Measurements from ENCODE around the gene TCERG1L. TPM values are rescaled to one million over a fixed set of nuclear protein-coding genes. Genes with fewer than 3 reads are reported as not detected.

Gene TCERG1L
- total RNA-seq, 2 donors from 2014 or later: not detected

DNA sequence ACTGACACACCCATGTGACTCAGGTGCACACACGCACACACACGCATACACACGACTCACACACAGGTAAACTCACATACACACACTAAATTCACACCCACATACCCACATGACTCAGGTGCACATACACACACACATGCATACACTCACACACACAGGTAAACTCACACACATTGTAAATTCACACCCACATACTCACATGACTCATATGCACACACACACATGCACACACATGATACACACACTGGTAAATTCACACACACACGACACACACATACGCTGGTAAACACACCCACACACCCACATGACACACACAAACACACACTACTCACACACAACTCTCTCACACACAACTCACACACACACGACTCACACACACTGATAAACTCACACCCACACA, 63.6 kb downstream of the TCERG1L start:
- no peaks in the 10 kb centered on the region for H3K9me3 ChIP-seq
- no peaks in the 10 kb centered on the region for H3K27me3 ChIP-seq (replicated peaks; ENCODE audit: insufficient read depth)
- ATAC-seq (ENCODE audit: insufficient number of reproducible peaks, low FRiP score, low read depth): no peak

DNA sequence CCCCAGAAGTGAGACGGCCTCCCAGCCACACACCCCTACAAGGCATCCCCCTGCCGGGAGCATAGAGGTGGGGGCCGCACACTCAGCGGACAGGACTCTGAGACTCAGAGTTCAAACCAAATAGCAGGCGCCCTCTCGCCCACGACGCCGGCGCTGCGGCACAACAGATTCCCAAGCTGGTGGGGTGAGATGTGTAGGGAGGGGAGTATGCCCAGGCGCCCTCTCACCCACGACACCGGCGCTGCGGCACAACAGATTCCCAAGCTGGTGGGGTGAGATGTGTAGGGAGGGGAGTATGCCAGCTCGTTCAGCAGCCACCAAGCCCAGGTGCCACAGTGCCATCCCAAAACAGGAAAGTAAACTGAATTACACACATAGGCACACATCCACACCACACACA, 64.7 kb downstream of the TCERG1L start:
- Histone ChIP-seq H3K4me3 (no peak overlapping the region), H3K27me3 (replicated peaks; ENCODE audit: insufficient read depth) (no peaks in the 10 kb centered on the region), H3K9me3 (no peaks in the 10 kb centered on the region), H3K36me3 (no peaks in the 10 kb centered on the region), H3K4me1 (ENCODE audit: control insufficient read depth in 1 of 2, low read depth in 2 of 2) (no peaks in the 10 kb centered on the region), H3K27ac (no peak overlapping the region)
- DNase-seq (ENCODE audit: low spot score) (no peak), ATAC-seq (ENCODE audit: insufficient number of reproducible peaks, low FRiP score, low read depth) (no peak)
- no peak for TF ChIP-seq CTCF (IDR thresholded peaks at IDR 0.05)

More for the DNA sequence above, 63.6 kb downstream of the TCERG1L start:
- no peaks in the 10 kb centered on the region for H3K36me3 ChIP-seq
- no peak for DNase-seq (ENCODE audit: low spot score)
- no peak overlapping the region for H3K4me3 ChIP-seq
- H3K4me1 ChIP-seq (ENCODE audit: control insufficient read depth in 1 of 2, low read depth in 2 of 2): no peaks in the 10 kb centered on the region
- TF ChIP-seq CTCF (IDR thresholded peaks at IDR 0.05): no peak
- H3K27ac ChIP-seq: no peak overlapping the region

DNA sequence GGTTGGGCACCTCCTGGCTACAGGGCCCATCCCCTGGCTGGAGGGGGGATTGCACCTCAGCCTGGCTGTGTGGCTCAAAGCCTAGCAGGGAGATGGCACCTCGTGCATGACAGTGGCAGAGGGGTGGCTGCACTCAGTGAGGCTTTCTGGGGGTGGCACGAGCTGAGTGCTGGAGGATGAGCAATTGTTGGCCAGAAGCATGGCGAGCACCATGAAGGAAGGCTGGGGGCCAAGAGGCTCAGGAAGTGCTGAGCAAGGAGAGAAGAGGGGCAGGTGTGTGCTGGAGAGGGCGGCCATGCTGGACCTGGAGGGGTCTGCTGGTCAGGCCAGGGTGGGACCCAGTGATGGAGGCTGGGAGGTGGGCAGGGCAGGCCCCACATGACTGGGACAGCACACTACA, 65.4 kb downstream of the TCERG1L start:
- Histone ChIP-seq H3K27ac (no peak overlapping the region), H3K4me3 (no peak overlapping the region), H3K27me3 (replicated peaks; ENCODE audit: insufficient read depth) (no peaks in the 10 kb centered on the region), H3K4me1 (ENCODE audit: control insufficient read depth in 1 of 2, low read depth in 2 of 2) (no peaks in the 10 kb centered on the region), H3K36me3 (no peaks in the 10 kb centered on the region), H3K9me3 (no peaks in the 10 kb centered on the region)
- no peak for TF ChIP-seq CTCF (IDR thresholded peaks at IDR 0.05)
- no peak for DNase-seq (ENCODE audit: low spot score)
- no peak for ATAC-seq (ENCODE audit: insufficient number of reproducible peaks, low FRiP score, low read depth)

DNA sequence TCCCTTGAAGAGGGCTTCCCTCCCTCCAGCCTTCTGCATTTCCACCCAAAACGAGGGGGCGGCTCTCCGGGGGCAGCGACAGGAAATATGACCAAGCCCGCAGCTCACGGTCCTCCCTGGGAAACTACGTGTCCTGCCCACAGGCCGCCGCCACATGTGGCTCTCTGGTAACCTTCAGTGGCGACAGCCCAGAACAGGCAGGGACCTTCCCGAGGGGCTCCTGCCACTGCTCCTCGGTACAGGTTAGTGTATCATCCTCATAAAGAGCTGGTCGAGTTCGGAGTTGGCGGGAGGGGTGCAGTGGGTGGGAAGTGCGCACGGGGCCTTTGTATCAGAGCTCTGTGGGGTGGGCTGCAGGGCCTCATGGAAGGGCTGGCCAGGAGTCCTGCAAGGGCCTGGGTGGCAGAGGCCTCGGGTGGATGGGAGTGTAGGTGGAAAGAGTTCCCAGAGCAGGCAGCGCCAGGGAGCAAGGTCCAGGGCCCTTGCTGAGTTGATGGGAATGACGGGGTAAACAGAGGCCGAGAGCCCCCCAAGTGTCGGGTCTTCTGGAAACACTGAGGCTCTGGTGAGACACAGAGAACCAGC, 66.0 kb downstream of the TCERG1L start:
- H3K27ac ChIP-seq: no peak overlapping the region
- no peak overlapping the region for H3K4me3 ChIP-seq
- H3K36me3 ChIP-seq: no peaks in the 10 kb centered on the region
- H3K4me1 ChIP-seq (ENCODE audit: control insufficient read depth in 1 of 2, low read depth in 2 of 2): no peaks in the 10 kb centered on the region
- no peak for ATAC-seq (ENCODE audit: insufficient number of reproducible peaks, low FRiP score, low read depth)
- DNase-seq (ENCODE audit: low spot score): no peak
- H3K9me3 ChIP-seq: no peaks in the 10 kb centered on the region
- TF ChIP-seq CTCF (IDR thresholded peaks at IDR 0.05): no peak
- H3K27me3 ChIP-seq (replicated peaks; ENCODE audit: insufficient read depth): no peaks in the 10 kb centered on the region

DNA sequence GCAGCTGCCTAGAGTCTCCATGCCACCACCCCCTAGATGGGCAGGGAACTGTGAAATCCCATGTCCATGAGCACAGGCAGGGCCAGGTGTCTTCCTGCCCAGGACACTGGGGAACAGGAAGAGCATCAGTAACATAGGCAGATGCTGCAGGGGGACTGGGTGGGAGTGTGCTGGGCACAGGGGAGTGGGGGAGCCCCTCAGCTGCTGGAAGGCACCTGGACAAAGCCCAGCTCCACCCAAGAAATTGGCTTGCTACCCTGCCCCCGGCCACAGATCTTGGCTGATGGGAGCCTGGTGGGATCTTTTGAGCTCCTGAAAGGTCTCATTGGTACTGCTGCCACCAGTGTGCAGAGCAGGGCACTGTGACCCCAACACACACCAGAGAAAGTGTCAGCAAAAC, 66.7 kb downstream of the TCERG1L start:
- Histone ChIP-seq H3K27ac (no peak overlapping the region), H3K4me3 (no peak overlapping the region), H3K9me3 (no peaks in the 10 kb centered on the region), H3K27me3 (replicated peaks; ENCODE audit: insufficient read depth) (no peaks in the 10 kb centered on the region), H3K4me1 (ENCODE audit: control insufficient read depth in 1 of 2, low read depth in 2 of 2) (no peaks in the 10 kb centered on the region), H3K36me3 (no peaks in the 10 kb centered on the region)
- DNase-seq (ENCODE audit: low spot score) (no peak), ATAC-seq (ENCODE audit: insufficient number of reproducible peaks, low FRiP score, low read depth) (no peak)
- no peak for TF ChIP-seq CTCF (IDR thresholded peaks at IDR 0.05)

Data from thoracic aorta (tissue), 2 donors.